ENCODE data around the gene NTRK2. TPM values are rescaled to one million over a fixed set of nuclear protein-coding genes. Genes with fewer than 3 reads are reported as not detected.

NTRK2 gene
- total and polyA plus RNA-seq, 9 donors, result 8.9 to 36.8 (median 20.3) TPM

- no peaks in the 10 kb centered on the region for H3K36me3 ChIP-seq (ENCODE audit: control insufficient read depth, insufficient read depth, low read length)
- no peak overlapping the region for H3K4me3 ChIP-seq (ENCODE audit: low read length)
- H3K9me3 ChIP-seq (replicated peaks; ENCODE audit: control insufficient read depth, low read depth, low read length), result no peaks in the 10 kb centered on the region
- peaks cover 7% of the 10 kb centered on the region for H3K4me1 ChIP-seq (ENCODE audit: control insufficient read depth, insufficient read depth, low read length)
- H3K27ac ChIP-seq (ENCODE audit: low read length), result no peak overlapping the region
- DNase-seq, result peak; percentile 43
- WGBS (ENCODE audit: insufficient coverage), result no CpG with 5 or more reads among the region's 5 CpGs
- no peaks in the 10 kb centered on the region for H3K27me3 ChIP-seq (ENCODE audit: control insufficient read depth, insufficient read depth, low read length)
These were observed 80.8 kb downstream of the NTRK2 start for GRCh38 chr9:84750152-84750865.

- no peaks in the 10 kb centered on the region for H3K36me3 ChIP-seq (ENCODE audit: control insufficient read depth, insufficient read depth, low read length)
- H3K4me1 ChIP-seq (ENCODE audit: control insufficient read depth, insufficient read depth, low read length), result peaks cover 11% of the 10 kb centered on the region
- H3K27ac ChIP-seq (ENCODE audit: low read length), result no peak overlapping the region
- H3K4me3 ChIP-seq (ENCODE audit: low read length), result no peak overlapping the region
- DNase-seq, result no peak
- H3K27me3 ChIP-seq (ENCODE audit: control insufficient read depth, insufficient read depth, low read length), result no peaks in the 10 kb centered on the region
- no CpG with 5 or more reads among the region's 3 CpGs for WGBS (ENCODE audit: insufficient coverage)
- no peaks in the 10 kb centered on the region for H3K9me3 ChIP-seq (replicated peaks; ENCODE audit: control insufficient read depth, low read depth, low read length)
These were observed 82.4 kb downstream of the NTRK2 start for GRCh38 chr9:84751921-84752320.

- Histone ChIP-seq H3K9me3 (replicated peaks; ENCODE audit: control insufficient read depth, low read depth, low read length) (no peaks in the 10 kb centered on the region), H3K36me3 (ENCODE audit: control insufficient read depth, insufficient read depth, low read length) (no peaks in the 10 kb centered on the region), H3K4me3 (ENCODE audit: low read length) (no peak overlapping the region), H3K4me1 (ENCODE audit: control insufficient read depth, insufficient read depth, low read length) (peaks cover 11% of the 10 kb centered on the region), H3K27me3 (ENCODE audit: control insufficient read depth, insufficient read depth, low read length) (no peaks in the 10 kb centered on the region), H3K27ac (ENCODE audit: low read length) (peak overlapping the region; percentile 87)
- no CpG with 5 or more reads among the region's 3 CpGs for WGBS (ENCODE audit: insufficient coverage)
- DNase-seq, result peak; percentile 84
These were observed 84.9 kb downstream of the NTRK2 start for GRCh38 chr9:84754461-84754860.

GRCh38 chr9:84754881-84755280 is 85.4 kb downstream of the NTRK2 start:
- no peaks in the 10 kb centered on the region for H3K9me3 ChIP-seq (replicated peaks; ENCODE audit: control insufficient read depth, low read depth, low read length)
- H3K27ac ChIP-seq (ENCODE audit: low read length), result peak overlapping the region; percentile 87
- no peaks in the 10 kb centered on the region for H3K36me3 ChIP-seq (ENCODE audit: control insufficient read depth, insufficient read depth, low read length)
- H3K4me3 ChIP-seq (ENCODE audit: low read length), result no peak overlapping the region
- peak; percentile 80 for DNase-seq
- 53% methylated on average over 2 of the region's 5 CpGs for WGBS (ENCODE audit: insufficient coverage)
- peaks cover 11% of the 10 kb centered on the region for H3K4me1 ChIP-seq (ENCODE audit: control insufficient read depth, insufficient read depth, low read length)
- H3K27me3 ChIP-seq (ENCODE audit: control insufficient read depth, insufficient read depth, low read length), result no peaks in the 10 kb centered on the region

GRCh38 chr9:84755380-84755779 is 85.9 kb downstream of the NTRK2 start:
- Histone ChIP-seq H3K36me3 (ENCODE audit: control insufficient read depth, insufficient read depth, low read length) (no peaks in the 10 kb centered on the region), H3K4me1 (ENCODE audit: control insufficient read depth, insufficient read depth, low read length) (peaks cover 11% of the 10 kb centered on the region), H3K27ac (ENCODE audit: low read length) (peak overlapping the region; percentile 87), H3K27me3 (ENCODE audit: control insufficient read depth, insufficient read depth, low read length) (no peaks in the 10 kb centered on the region), H3K9me3 (replicated peaks; ENCODE audit: control insufficient read depth, low read depth, low read length) (no peaks in the 10 kb centered on the region), H3K4me3 (ENCODE audit: low read length) (no peak overlapping the region)
- no CpG with 5 or more reads among the region's 5 CpGs for WGBS (ENCODE audit: insufficient coverage)
- DNase-seq, result no peak

GRCh38 chr9:84756171-84756570 is 86.6 kb downstream of the NTRK2 start:
- no peak overlapping the region for H3K4me3 ChIP-seq (ENCODE audit: low read length)
- H3K9me3 ChIP-seq (replicated peaks; ENCODE audit: control insufficient read depth, low read depth, low read length), result no peaks in the 10 kb centered on the region
- H3K4me1 ChIP-seq (ENCODE audit: control insufficient read depth, insufficient read depth, low read length), result peaks cover 11% of the 10 kb centered on the region
- H3K27ac ChIP-seq (ENCODE audit: low read length), result peak overlapping the region; percentile 87
- DNase-seq, result peak; percentile 91
- H3K27me3 ChIP-seq (ENCODE audit: control insufficient read depth, insufficient read depth, low read length), result no peaks in the 10 kb centered on the region
- 22% methylated on average over 3 of the region's 4 CpGs for WGBS (ENCODE audit: insufficient coverage)
- H3K36me3 ChIP-seq (ENCODE audit: control insufficient read depth, insufficient read depth, low read length), result no peaks in the 10 kb centered on the region

- H3K27ac ChIP-seq (ENCODE audit: low read length), result peak overlapping the region; percentile 87
- H3K4me1 ChIP-seq (ENCODE audit: control insufficient read depth, insufficient read depth, low read length), result peaks cover 11% of the 10 kb centered on the region
- H3K27me3 ChIP-seq (ENCODE audit: control insufficient read depth, insufficient read depth, low read length), result no peaks in the 10 kb centered on the region
- no peak overlapping the region for H3K4me3 ChIP-seq (ENCODE audit: low read length)
- no peaks in the 10 kb centered on the region for H3K36me3 ChIP-seq (ENCODE audit: control insufficient read depth, insufficient read depth, low read length)
- no CpG with 5 or more reads among the region's 1 CpG for WGBS (ENCODE audit: insufficient coverage)
- peak; percentile 97 for DNase-seq
- H3K9me3 ChIP-seq (replicated peaks; ENCODE audit: control insufficient read depth, low read depth, low read length), result no peaks in the 10 kb centered on the region
These were observed 87.2 kb downstream of the NTRK2 start for GRCh38 chr9:84756731-84757130.

- H3K36me3 ChIP-seq (ENCODE audit: control insufficient read depth, insufficient read depth, low read length), result no peaks in the 10 kb centered on the region
- H3K4me1 ChIP-seq (ENCODE audit: control insufficient read depth, insufficient read depth, low read length), result peaks cover 11% of the 10 kb centered on the region
- no CpG with 5 or more reads among the region's 1 CpG for WGBS (ENCODE audit: insufficient coverage)
- H3K9me3 ChIP-seq (replicated peaks; ENCODE audit: control insufficient read depth, low read depth, low read length), result no peaks in the 10 kb centered on the region
- H3K27me3 ChIP-seq (ENCODE audit: control insufficient read depth, insufficient read depth, low read length), result no peaks in the 10 kb centered on the region
- no peak for DNase-seq
- H3K27ac ChIP-seq (ENCODE audit: low read length), result no peak overlapping the region
- no peak overlapping the region for H3K4me3 ChIP-seq (ENCODE audit: low read length)
These were observed 89.3 kb downstream of the NTRK2 start for GRCh38 chr9:84758817-84759216.

- Histone ChIP-seq H3K27me3 (ENCODE audit: control insufficient read depth, insufficient read depth, low read length) (no peaks in the 10 kb centered on the region), H3K4me3 (ENCODE audit: low read length) (no peak overlapping the region), H3K9me3 (replicated peaks; ENCODE audit: control insufficient read depth, low read depth, low read length) (no peaks in the 10 kb centered on the region), H3K27ac (ENCODE audit: low read length) (no peak overlapping the region), H3K36me3 (ENCODE audit: control insufficient read depth, insufficient read depth, low read length) (no peaks in the 10 kb centered on the region), H3K4me1 (ENCODE audit: control insufficient read depth, insufficient read depth, low read length) (peaks cover 11% of the 10 kb centered on the region)
- DNase-seq, result peak; percentile 24
- WGBS (ENCODE audit: insufficient coverage), result no CpG with 5 or more reads among the region's 2 CpGs
These were observed 89.8 kb downstream of the NTRK2 start for GRCh38 chr9:84759300-84759750.

- H3K36me3 ChIP-seq (ENCODE audit: control insufficient read depth, insufficient read depth, low read length), result no peaks in the 10 kb centered on the region
- WGBS (ENCODE audit: insufficient coverage), result no CpG with 5 or more reads among the region's 2 CpGs
These were observed 90.3 kb downstream of the NTRK2 start for GRCh38 chr9:84759804-84760203.

More at GRCh38 chr9:84759804-84760203, 90.3 kb downstream of the NTRK2 start:
- Histone ChIP-seq H3K4me1 (ENCODE audit: control insufficient read depth, insufficient read depth, low read length) (peaks cover 7% of the 10 kb centered on the region), H3K4me3 (ENCODE audit: low read length) (no peak overlapping the region), H3K9me3 (replicated peaks; ENCODE audit: control insufficient read depth, low read depth, low read length) (no peaks in the 10 kb centered on the region), H3K27me3 (ENCODE audit: control insufficient read depth, insufficient read depth, low read length) (no peaks in the 10 kb centered on the region), H3K27ac (ENCODE audit: low read length) (no peak overlapping the region)
- peak; percentile 44 for DNase-seq
